H1 (cell line): ENCODE results near the gene SLC7A11. TPM values are rescaled to one million over a fixed set of nuclear protein-coding genes. Genes with fewer than 3 reads are reported as not detected.

Experiments used
- CTCF ChIA-PET: fragments of 300-600 bp; sonication (Branson Sonifier 250); formaldehyde crosslinking; loops from one replicate; lab custom pipeline; 2021; ENCODE audit not compliant: partially characterized antibody; lab: Charles Lee
- POLR2A ChIA-PET: fragments of 300-600 bp; sonication (Branson Sonifier 250); formaldehyde crosslinking; loops from one replicate; lab custom pipeline; 2021; ENCODE audit warnings: inconsistent platforms; ENCODE audit not compliant: partially characterized antibody; lab: Charles Lee
- DNase-seq, 2 experiments: peaks; one replicate each; pipeline versions ENCODE4 v3.0.0 to v3.0.0-alpha.2; 2010 to 2022; ENCODE audit warnings: low spot score in 2 of 2, low read depth in 1 of 2, mixed read lengths in 1 of 2
- FAIRE-seq: peaks from 2 replicates; lab custom pipeline; 2011; peaks lifted over from hg19 to GRCh38; lab: Jason Lieb, UNC
- H2AFZ ChIP-seq: 2 replicates; pipeline ENCODE4 v1.8.1; 2012; ENCODE audit warnings: low read length, inconsistent platforms
- H2AK5ac ChIP-seq: 2 replicates; pipeline ENCODE4 v1.6.1; 2013; ENCODE audit warnings: low read depth, low read length
- H2BK120ac ChIP-seq: replicated peaks from 2 replicates; pipeline ENCODE3; 2013; ENCODE audit warnings: low read depth, low read length, inconsistent platforms
- H2BK12ac ChIP-seq: 2 replicates; pipeline ENCODE4 v1.6.1; 2013; ENCODE audit warnings: low read depth, low read length
- H2BK15ac ChIP-seq: 2 replicates; pipeline ENCODE4 v1.6.1; 2013; ENCODE audit warnings: low read length
- H2BK20ac ChIP-seq: 2 replicates; pipeline ENCODE4 v1.6.1; 2013; ENCODE audit warnings: low read length
- H2BK5ac ChIP-seq: 2 replicates; pipeline ENCODE4 v1.6.1; 2013; ENCODE audit warnings: low read depth, low read length
- H3K14ac ChIP-seq: 2 replicates; pipeline ENCODE4 v1.6.1; 2013; ENCODE audit warnings: inconsistent platforms; ENCODE audit not compliant: insufficient read length
- H3K18ac ChIP-seq: 2 replicates; pipeline ENCODE4 v1.6.1; 2013; ENCODE audit warnings: low read length; ENCODE audit errors: extremely low read depth
- H3K23ac ChIP-seq: 2 replicates; pipeline ENCODE4 v1.6.1; 2013; ENCODE audit warnings: inconsistent platforms; ENCODE audit not compliant: insufficient read length
- H3K23me2 ChIP-seq: 2 replicates; pipeline ENCODE4 v1.6.1; 2013; ENCODE audit warnings: low read depth, low read length
- H3K27ac ChIP-seq: 2 replicates; pipeline ENCODE4 v1.6.1; 2011; ENCODE audit warnings: low read depth, low read length, inconsistent platforms
- H3K27me3 ChIP-seq, 4 experiments: replicated peaks in 1 of 4; 1 replicate in 1 of 4; 2 replicates in 3 of 4; pipeline versions ENCODE4 v1.6.1 to v1.8.1; 2011 to 2013; ENCODE audit warnings: low read length in 3 of 4, mild to moderate bottlenecking in 3 of 4, inconsistent platforms in 2 of 4, mixed read lengths in 2 of 4, moderate library complexity in 1 of 4; ENCODE audit not compliant: control insufficient read depth in 3 of 4, insufficient read depth in 3 of 4; ENCODE audit errors: extremely low read depth in 1 of 4
- H3K36me3 ChIP-seq, 4 experiments: 2 replicates each; pipeline versions ENCODE4 v1.6.1 to v1.8.1; 2011 to 2013; ENCODE audit warnings: mild to moderate bottlenecking in 4 of 4, low read length in 3 of 4, moderate library complexity in 2 of 4, control low read depth in 1 of 4, inconsistent platforms in 1 of 4; ENCODE audit not compliant: insufficient read depth in 4 of 4, control insufficient read depth in 2 of 4
- H3K4ac ChIP-seq: replicated peaks from 2 replicates; pipeline ENCODE3; 2013; ENCODE audit warnings: low read length, low read depth, mixed read lengths, inconsistent platforms; ENCODE audit not compliant: insufficient read length
- H3K4me1 ChIP-seq, 4 experiments: replicated peaks in 1 of 4; 1 replicate in 1 of 4; 2 replicates in 3 of 4; pipeline versions ENCODE4 v1.6.1 to v1.8.1; 2011 to 2013; ENCODE audit warnings: low read length in 3 of 4, inconsistent platforms in 2 of 4, mixed read lengths in 1 of 4; ENCODE audit not compliant: insufficient read depth in 4 of 4, control insufficient read depth in 3 of 4
- H3K4me2 ChIP-seq, 2 experiments: 2 replicates each; pipeline versions ENCODE4 v1.6.1 to v1.8.1; 2011 to 2013; ENCODE audit warnings: low read depth in 2 of 2, low read length in 2 of 2, control low read depth in 1 of 2, inconsistent platforms in 1 of 2, mild to moderate bottlenecking in 1 of 2; ENCODE audit not compliant: insufficient read depth in 1 of 2
- H3K4me3 ChIP-seq, 4 experiments: fragments of 200-600, 300-600 bp in 1 of 4; sonication (generic), shearing (Covaris generic), sonication (Bioruptor Twin) in 1 of 4; 2 replicates each; pipeline versions ENCODE4 v1.5.1 to v1.8.1; 2011 to 2016; ENCODE audit warnings: low read length in 4 of 4, low read depth in 3 of 4, control low read depth in 2 of 4, inconsistent platforms in 2 of 4, mild to moderate bottlenecking in 2 of 4, mixed read lengths in 1 of 4, moderate library complexity in 1 of 4; ENCODE audit not compliant: insufficient read depth in 2 of 4; ENCODE audit errors: extremely low read depth in 1 of 4
- H3K56ac ChIP-seq: replicated peaks from 2 replicates; pipeline ENCODE3; 2013; ENCODE audit warnings: low read depth, mild to moderate bottlenecking, mixed read lengths, low read length, inconsistent platforms; ENCODE audit not compliant: insufficient read length
- H3K79me1 ChIP-seq: 2 replicates; pipeline ENCODE4 v1.6.1; 2013; ENCODE audit warnings: low read depth, low read length, control low read depth
- H3K79me2 ChIP-seq, 2 experiments: 2 replicates each; pipeline versions ENCODE4 v1.6.1 to v1.8.1; 2012 to 2013; ENCODE audit warnings: low read length in 2 of 2, mild to moderate bottlenecking in 2 of 2, inconsistent platforms in 1 of 2; ENCODE audit not compliant: insufficient read depth in 2 of 2, control insufficient read depth in 1 of 2
- H3K9ac ChIP-seq, 4 experiments: replicated peaks in 1 of 4; 1 replicate in 1 of 4; 2 replicates in 3 of 4; pipeline versions ENCODE4 v1.6.1 to v1.8.1; 2011 to 2013; ENCODE audit warnings: low read depth in 3 of 4, low read length in 3 of 4, control low read depth in 2 of 4, mild to moderate bottlenecking in 2 of 4, moderate library complexity in 2 of 4, inconsistent platforms in 1 of 4; ENCODE audit errors: extremely low read depth in 1 of 4
- H3K9me3 ChIP-seq, 2 experiments: 2 replicates each; pipeline versions ENCODE4 v1.6.1 to v1.8.1; 2012 to 2013; ENCODE audit warnings: mild to moderate bottlenecking in 2 of 2, moderate library complexity in 2 of 2, control low read depth in 1 of 2, inconsistent platforms in 1 of 2, low read depth in 1 of 2, low read length in 1 of 2, mixed read lengths in 1 of 2; ENCODE audit not compliant: insufficient read depth in 2 of 2
- H4K20me1 ChIP-seq, 2 experiments: replicated peaks in 1 of 2; 2 replicates each; pipeline versions ENCODE3 to v1.8.1; 2011 to 2013; ENCODE audit warnings: inconsistent platforms in 2 of 2, low read length in 2 of 2, mild to moderate bottlenecking in 1 of 2; ENCODE audit not compliant: insufficient read depth in 2 of 2, control insufficient read depth in 1 of 2
- H4K5ac ChIP-seq: 2 replicates; pipeline ENCODE4 v1.6.1; 2013; ENCODE audit warnings: low read length, low read depth, mixed read lengths, inconsistent platforms; ENCODE audit not compliant: insufficient read length
- H4K8ac ChIP-seq: 2 replicates; pipeline ENCODE4 v1.8.0; 2013; ENCODE audit warnings: mild to moderate bottlenecking, moderate library complexity, low read length, inconsistent platforms; ENCODE audit not compliant: insufficient read depth; ENCODE audit errors: extremely low read depth
- H4K91ac ChIP-seq: replicated peaks from 2 replicates; pipeline ENCODE3; 2013; ENCODE audit warnings: low read length, mixed read lengths, inconsistent platforms; ENCODE audit not compliant: insufficient read length
- BRCA1 ChIP-seq: IDR thresholded peaks from 2 replicates; pipeline ENCODE4 v1.6.1; 2012; ENCODE audit warnings: low read depth, low read length, improper control_type of control experiment
- CREB1 ChIP-seq: IDR thresholded peaks from 2 replicates; pipeline ENCODE4 v1.6.1; 2012; ENCODE audit warnings: inconsistent platforms
- EP300 ChIP-seq, 2 experiments: IDR thresholded peaks; 1 replicate in 1 of 2; 2 replicates in 1 of 2; pipeline ENCODE4 v1.6.1; 2011 to 2012; ENCODE audit warnings: low read depth in 2 of 2, low read length in 2 of 2, mild to moderate bottlenecking in 2 of 2, borderline replicate concordance in 1 of 2, inconsistent platforms in 1 of 2, moderate library complexity in 1 of 2
- EZH2 ChIP-seq: fragments of 200-600 bp; sonication (generic); IDR thresholded peaks from 2 replicates; pipeline ENCODE4 v1.7.1; 2012; ENCODE audit warnings: low read depth, mild to moderate bottlenecking, moderate library complexity, low read length, inconsistent platforms; ENCODE audit not compliant: severe bottlenecking
- FOSL1 ChIP-seq: IDR thresholded peaks from 2 replicates; pipeline ENCODE4 v1.6.1; 2011; ENCODE audit warnings: mild to moderate bottlenecking, low read depth, low read length, moderate library complexity; ENCODE audit not compliant: insufficient read depth
- JUND ChIP-seq: IDR thresholded peaks from 2 replicates; pipeline ENCODE4 v1.6.1; 2011; ENCODE audit warnings: mild to moderate bottlenecking, improper control_type of control experiment, low read length
- KDM1A ChIP-seq: fragments of 200-600, 300-600 bp; sonication (generic); IDR thresholded peaks from 2 replicates; pipeline ENCODE4 v1.7.1; 2016; ENCODE audit warnings: mild to moderate bottlenecking, low read length, borderline replicate concordance
- KDM4A ChIP-seq: IDR thresholded peaks from one replicate; pipeline ENCODE4 v1.7.1; 2012; ENCODE audit warnings: low read depth, mild to moderate bottlenecking, moderate library complexity, low read length, inconsistent platforms; ENCODE audit not compliant: severe bottlenecking
- KDM5A ChIP-seq: fragments of 200-600 bp; IDR thresholded peaks from 2 replicates; pipeline ENCODE4 v1.7.1; 2012; ENCODE audit warnings: mild to moderate bottlenecking, low read length, inconsistent platforms, mixed read lengths
- MAFK ChIP-seq: IDR thresholded peaks from 2 replicates; pipeline ENCODE4 v1.6.1; 2012; ENCODE audit warnings: low read depth, mild to moderate bottlenecking, improper control_type of control experiment, low read length
- POLR2A ChIP-seq, 2 experiments: IDR thresholded peaks; 1 replicate in 1 of 2; 2 replicates in 1 of 2; pipeline ENCODE4 v1.6.1; 2011; ENCODE audit warnings: low read depth in 2 of 2, low read length in 2 of 2, mild to moderate bottlenecking in 2 of 2; ENCODE audit errors: control extremely low read depth in 1 of 2
- RFX5 ChIP-seq: IDR thresholded peaks from 2 replicates; pipeline ENCODE4 v1.6.1; 2011; ENCODE audit warnings: low read depth, low read length, improper control_type of control experiment, borderline replicate concordance
- TAF7 ChIP-seq: optimal IDR thresholded peaks from 2 replicates; pipeline ENCODE3; 2011; ENCODE audit warnings: low read depth, mild to moderate bottlenecking, inconsistent platforms, low read length, moderate library complexity, borderline replicate concordance
- TBP ChIP-seq: IDR thresholded peaks from 2 replicates; pipeline ENCODE4 v1.6.1; 2011; ENCODE audit warnings: low read depth, low read length, improper control_type of control experiment
- USF2 ChIP-seq: IDR thresholded peaks from 2 replicates; pipeline ENCODE4 v1.6.1; 2011; ENCODE audit warnings: low read length, improper control_type of control experiment
- WGBS, 2 experiments: shearing (Covaris generic) in 1 of 2; methylation state at CpG; one replicate each; pipeline versions ENCODE4 v1.1.6 to v1.1.7; 2013 to 2015; ENCODE audit warnings: low lambda C conversion rate in 2 of 2, mixed read lengths in 2 of 2, inconsistent platforms in 1 of 2, low coverage in 1 of 2, missing lambda C conversion rate in 1 of 2; ENCODE audit not compliant: insufficient replicate concordance in 2 of 2, insufficient coverage in 1 of 2, insufficient read length in 1 of 2; ENCODE audit errors: extremely low coverage in 1 of 2, missing lambda C conversion rate in 1 of 2; 5-methylcytosine and 5-hydroxymethylcytosine counted together
- polyA plus RNA-seq, 7 experiments: library from polyadenylated mRNA; depleted of rRNA in 3 of 7; stranded (reverse) in 5 of 7; unstranded in 2 of 7; fragments of >200 nt in 5 of 7; fragments of 200-250 nt in 2 of 7; gene quantifications; 1 replicate in 5 of 7; 2 replicates in 1 of 7; 4 replicates in 1 of 7; pipeline versions ENCODE4 v1.2.1 to v1.2.3, GENCODE V29; 2011 to 2013; ENCODE audit warnings: missing spikeins in 2 of 7, mixed read lengths in 2 of 7
- total RNA-seq: library from RNA; stranded (reverse); fragmentation: NEBNext Ultra II Directional; extraction: Animal tissue kit (Norgen Biotek cat#: 25700); gene quantifications from 2 replicates; pipeline ENCODE4 v1.2.1, GENCODE V29; 2021

The SLC7A11 gene
- total and polyA plus RNA-seq, 2 of the 8 experiments (the other 6 are each of a cell fraction or from before 2014, with no cell fraction given), result 6.6 to 17.0 TPM

GRCh38 chr4:138262469-138262868 is 20.3 kb upstream of the SLC7A11 start:
- no peak overlapping the region for H3K14ac ChIP-seq
- WGBS, 2 experiments, result 82% methylated on average over 3 of the region's 3 CpGs; no CpG with 5 or more reads in 1 of the 2 experiments
- H2BK5ac ChIP-seq, result no peak overlapping the region
- no peaks in the 10 kb centered on the region for H3K4me1 ChIP-seq
- ChIA-PET POLR2A (no interaction called here), CTCF (no interaction called here)
- H4K8ac ChIP-seq, result no peak overlapping the region
- H2BK20ac ChIP-seq, result no peak overlapping the region
- no peak overlapping the region for H4K5ac ChIP-seq
- no peaks in the 10 kb centered on the region for H3K79me2 ChIP-seq
- no peak overlapping the region for H3K9ac ChIP-seq
- no peak overlapping the region for H3K27ac ChIP-seq
- H3K4me2 ChIP-seq, result no peak overlapping the region
- no peak overlapping the region for H2BK12ac ChIP-seq
- H3K4me3 ChIP-seq, result no peak overlapping the region
- no peaks in the 10 kb centered on the region for H3K9me3 ChIP-seq
- FAIRE-seq (no peak), DNase-seq (no peak)
- H4K91ac ChIP-seq, result no peak overlapping the region
- no peak overlapping the region for H2AFZ ChIP-seq
- no peak overlapping the region for H3K4ac ChIP-seq
- no peak overlapping the region for H2BK120ac ChIP-seq
- no peak overlapping the region for H3K23ac ChIP-seq
- no peak overlapping the region for H3K56ac ChIP-seq
- no peaks in the 10 kb centered on the region for H3K36me3 ChIP-seq
- no peaks in the 10 kb centered on the region for H3K79me1 ChIP-seq
- no peaks in the 10 kb centered on the region; the same call in 1 of the 2 replicates for H3K23me2 ChIP-seq
- no peaks in the 10 kb centered on the region for H3K27me3 ChIP-seq
- H4K20me1 ChIP-seq, result no peaks in the 10 kb centered on the region
- no peak overlapping the region for H3K18ac ChIP-seq
- no peak overlapping the region for H2AK5ac ChIP-seq
- H2BK15ac ChIP-seq, result no peak overlapping the region
- TF ChIP-seq TBP, result no peak
- TF ChIP-seq KDM1A, result no peak
- TF ChIP-seq USF2, result no peak
- no peak for TF ChIP-seq MAFK
- TF ChIP-seq KDM5A, result no peak
- no peak for TF ChIP-seq CREB1
- no peak for TF ChIP-seq JUND
- no peak for TF ChIP-seq BRCA1
- no peak for TF ChIP-seq TAF7
- no peak for TF ChIP-seq EZH2
- no peak for TF ChIP-seq KDM4A
- TF ChIP-seq FOSL1, result no peak
- no peak for TF ChIP-seq RFX5
- no peak for TF ChIP-seq EP300 (IDR thresholded peaks at IDR 0.05; ENCODE audit: borderline replicate concordance in 1 of 2, low read depth in 2 of 2, low read length in 2 of 2)
- no peak for TF ChIP-seq POLR2A (IDR thresholded peaks at IDR 0.05; ENCODE audit: control extremely low read depth in 1 of 2, low read depth in 2 of 2, low read length in 2 of 2)
